T1000 (cell line): ENCODE measurements around the gene UFD1.

Source experiments
- DNase-seq: peaks from one replicate; lab custom pipeline; 2025; ENCODE audit warnings: mixed read lengths; lab: John Stamatoyannopoulos, UW

Gene UFD1

GRCh38 chr22:19478901-19479354 is at the start of gene UFD1:
TSS of gene UFD1 (minus strand) at chr22:19479193. CDS start at chr22:19479085, 108 bp downstream.
- peak; percentile 78 for DNase-seq

- no peak for DNase-seq
Measured at GRCh38 chr22:19527861-19528417, 48.9 kb upstream of the UFD1 start.

- DNase-seq = no peak
Measured at GRCh38 chr22:19527321-19527721, 48.3 kb upstream of the UFD1 start.

- no peak for DNase-seq
Measured at GRCh38 chr22:19526702-19527111, 47.7 kb upstream of the UFD1 start.

- DNase-seq = no peak
Measured at GRCh38 chr22:19526076-19526701, 47.2 kb upstream of the UFD1 start.

GRCh38 chr22:19525666-19526065 is 46.7 kb upstream of the UFD1 start:
- no peak for DNase-seq

GRCh38 chr22:19525116-19525660 is 46.2 kb upstream of the UFD1 start:
- DNase-seq = no peak

- DNase-seq = no peak
Measured at GRCh38 chr22:19524170-19525115, 45.5 kb upstream of the UFD1 start, which contains the start of gene CLDN5. TSS of gene CLDN5 (minus strand) at chr22:19524410. CDS start at chr22:19524255, 155 bp downstream.

- no peak for DNase-seq
Measured at GRCh38 chr22:19523240-19524169, 44.5 kb upstream of the UFD1 start.

GRCh38 chr22:19522881-19523239 is 43.9 kb upstream of the UFD1 start:
- no peak for DNase-seq

GRCh38 chr22:19522190-19522880 is 43.3 kb upstream of the UFD1 start:
- no peak for DNase-seq

- DNase-seq = no peak
Measured at GRCh38 chr22:19520566-19521305, 41.7 kb upstream of the UFD1 start.

GRCh38 chr22:19520007-19520406 is 41.0 kb upstream of the UFD1 start:
- DNase-seq = no peak

GRCh38 chr22:19519041-19519926 is 40.3 kb upstream of the UFD1 start:
- no peak for DNase-seq

GRCh38 chr22:19518635-19519034 is 39.6 kb upstream of the UFD1 start:
- DNase-seq = no peak

GRCh38 chr22:19517919-19518611 is 39.1 kb upstream of the UFD1 start:
- no peak for DNase-seq

GRCh38 chr22:19517171-19517500 is 38.1 kb upstream of the UFD1 start:
- DNase-seq = no peak

- no peak for DNase-seq
Measured at GRCh38 chr22:19516378-19517170, 37.6 kb upstream of the UFD1 start.
